HL-60 (cell line): Measurements from ENCODE around the gene ABCB4.

Source experiments
- DNase-seq, 2 experiments: peaks; one replicate each; pipeline ENCODE4 v3.0.0-alpha.2; 2010 to 2020; ENCODE audit warnings: low read depth in 1 of 2, low spot score in 1 of 2
- H3K27ac ChIP-seq: fragments of 250-450 bp; sonication (Bioruptor Pico); replicated peaks from 2 replicates; pipeline ENCODE4 v1.5.1; 2020; ENCODE audit warnings: mild to moderate bottlenecking, moderate library complexity
- H3K27me3 ChIP-seq: fragments of 250-450 bp; sonication (Bioruptor Pico); 2 replicates; pipeline ENCODE4 v1.5.1; 2021; ENCODE audit warnings: mild to moderate bottlenecking, moderate library complexity; ENCODE audit not compliant: insufficient read depth, poor library complexity, severe bottlenecking
- H3K4me3 ChIP-seq: replicated peaks from 2 replicates; pipeline ENCODE4 v1.5.1; 2011; ENCODE audit warnings: mild to moderate bottlenecking, control low read depth, low read length; ENCODE audit not compliant: insufficient read depth
- CTCF ChIP-seq: IDR thresholded peaks from one replicate; pipeline ENCODE4 v1.5.1; 2011; ENCODE audit warnings: low read length, control low read depth, inconsistent platforms; ENCODE audit not compliant: insufficient read depth
- GABPA ChIP-seq: IDR thresholded peaks from 2 replicates; pipeline ENCODE4 v1.6.1; 2012; ENCODE audit warnings: low read depth
- POLR2AphosphoS5 ChIP-seq: IDR thresholded peaks from 2 replicates; pipeline ENCODE4 v1.6.1; 2012; ENCODE audit warnings: low read depth
- REST ChIP-seq: IDR thresholded peaks from 2 replicates; pipeline ENCODE4 v1.6.1; 2012; ENCODE audit warnings: low read depth; ENCODE audit not compliant: insufficient replicate concordance
- SPI1 ChIP-seq: IDR thresholded peaks from 2 replicates; pipeline ENCODE4 v1.6.1; 2012; ENCODE audit warnings: low read depth, mild to moderate bottlenecking, borderline replicate concordance

ABCB4 gene

GRCh38 chr7:87510411-87510875 lies 35.0 kb upstream of the ABCB4 start:
- no peak overlapping the region for H3K4me3 ChIP-seq
- no peak for TF ChIP-seq SPI1
- no peak for TF ChIP-seq REST
- no peak for TF ChIP-seq POLR2AphosphoS5
- TF ChIP-seq CTCF, result no peak
- no peak for TF ChIP-seq GABPA
- H3K27me3 ChIP-seq, result no peaks in the 10 kb centered on the region
- no peak for DNase-seq
- no peak overlapping the region for H3K27ac ChIP-seq

DNA sequence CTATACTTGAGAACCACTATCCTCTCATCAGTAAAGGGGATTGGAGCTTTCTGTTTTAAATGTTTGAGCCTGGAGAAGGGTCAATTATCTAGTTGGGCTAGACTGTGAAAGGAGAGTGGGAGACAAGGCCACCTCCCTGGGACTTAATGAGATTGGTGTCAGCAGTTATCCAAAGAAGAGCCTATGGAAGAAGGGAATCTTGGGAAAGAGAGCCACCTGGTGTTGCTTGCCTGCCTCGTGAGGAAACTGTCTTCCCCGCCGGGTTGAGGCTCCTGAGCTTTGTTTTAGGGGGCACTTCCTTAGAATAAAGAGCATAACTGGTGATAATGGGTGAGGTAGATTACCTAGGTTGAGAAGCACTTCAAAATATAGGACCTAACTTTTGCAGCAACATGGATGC lies 32.0 kb upstream of the ABCB4 start:
- DNase-seq, result no peak
- TF ChIP-seq SPI1, result no peak
- TF ChIP-seq GABPA, result no peak
- TF ChIP-seq POLR2AphosphoS5, result no peak
- TF ChIP-seq REST, result no peak
- no peak for TF ChIP-seq CTCF
- no peak overlapping the region for H3K4me3 ChIP-seq
- no peak overlapping the region for H3K27ac ChIP-seq
- H3K27me3 ChIP-seq, result no peaks in the 10 kb centered on the region

DNA sequence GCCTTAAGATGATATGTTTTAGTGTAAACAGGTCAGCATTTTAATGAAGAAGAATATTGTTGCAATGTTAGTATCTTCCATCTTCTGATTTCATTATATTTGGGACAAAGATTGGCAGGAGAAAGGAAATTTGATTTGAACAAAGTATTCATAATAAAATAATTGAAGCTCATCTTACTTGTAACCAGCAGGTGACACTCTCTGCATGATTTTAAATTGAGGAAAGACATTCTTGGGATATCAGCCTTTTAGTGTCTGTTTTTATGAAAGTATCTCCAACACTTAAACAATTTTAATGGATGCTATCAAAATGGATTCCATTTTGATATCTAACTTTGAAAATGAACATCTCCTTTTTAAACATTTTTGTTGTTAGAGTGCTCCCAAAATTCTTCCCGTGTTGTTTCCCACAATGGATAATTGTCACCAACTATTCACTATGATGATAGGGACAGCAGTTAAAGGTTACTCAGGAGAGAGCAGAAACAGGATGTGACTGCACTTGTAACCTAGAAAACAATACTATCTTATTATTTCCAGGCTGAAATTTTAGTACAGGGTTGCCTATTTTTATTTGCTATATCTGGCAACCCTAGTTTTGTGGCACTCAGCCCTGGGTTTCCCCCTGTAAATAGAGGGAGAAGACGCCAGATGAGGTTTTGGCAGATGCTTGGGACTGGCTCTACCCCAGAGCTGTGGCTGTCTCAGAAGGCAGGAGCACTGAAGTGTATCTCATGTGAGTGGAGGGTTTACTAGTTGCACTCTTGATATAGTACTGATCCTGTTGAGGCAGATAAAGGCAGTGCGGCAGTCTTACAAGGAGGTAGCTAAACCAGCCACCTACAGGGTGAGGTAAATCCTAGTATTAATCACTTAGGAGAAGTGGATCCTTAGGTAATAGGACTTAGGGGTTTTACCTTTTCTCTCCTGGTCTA lies 31.0 kb upstream of the ABCB4 start:
- Histone ChIP-seq H3K27ac (no peak overlapping the region), H3K27me3 (no peaks in the 10 kb centered on the region), H3K4me3 (no peak overlapping the region)
- no peak for DNase-seq
- TF ChIP-seq POLR2AphosphoS5, result no peak

DNA sequence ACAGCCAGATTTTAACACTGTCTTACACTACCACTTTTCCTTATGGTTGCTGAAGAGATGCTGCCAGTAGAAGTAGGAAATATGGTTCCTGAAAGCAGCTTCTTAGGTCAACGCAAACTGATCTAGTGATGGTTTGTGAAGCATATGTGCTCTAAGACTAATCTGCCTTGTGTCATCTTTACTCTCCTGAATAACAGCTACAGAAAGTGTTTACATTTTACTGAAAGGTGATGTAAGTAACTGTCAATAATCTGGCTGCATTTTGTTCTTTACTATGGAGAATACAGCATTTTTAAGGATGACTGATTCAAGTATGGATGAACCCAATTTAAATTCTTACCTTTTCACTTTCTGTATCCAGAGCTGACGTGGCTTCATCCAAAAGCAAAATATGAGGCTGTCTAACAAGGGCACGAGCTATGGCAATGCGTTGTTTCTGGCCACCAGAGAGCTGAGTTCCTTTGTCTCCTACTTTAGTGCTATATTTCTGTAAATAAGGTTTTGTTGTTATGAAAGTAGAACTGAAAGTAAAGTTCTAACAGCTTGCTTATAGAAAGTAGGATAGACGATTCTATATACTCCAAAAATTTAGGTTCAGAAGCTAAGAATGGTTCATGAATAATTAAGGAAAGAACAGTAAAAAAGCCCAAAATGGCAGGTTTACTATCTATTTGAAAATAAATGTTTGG lies 30.2 kb upstream of the ABCB4 start:
- H3K4me3 ChIP-seq, result no peak overlapping the region
- TF ChIP-seq GABPA, result no peak
- TF ChIP-seq CTCF, result no peak
- no peak for TF ChIP-seq SPI1
- TF ChIP-seq REST, result no peak
- no peak for TF ChIP-seq POLR2AphosphoS5
- H3K27ac ChIP-seq, result no peak overlapping the region
- no peak for DNase-seq
- H3K27me3 ChIP-seq, result no peaks in the 10 kb centered on the region
